ENCODE data around the gene TMPRSS13. TPM values are rescaled to one million over a fixed set of nuclear protein-coding genes. Genes with fewer than 3 reads are reported as not detected.
A peak's percentile ranks its signal among the peaks of the same experiment; 100 is the strongest.

Gene TMPRSS13
- total and polyA plus RNA-seq, 8 donors: 1.4 to 8.2 (median 2.3) TPM

DNA sequence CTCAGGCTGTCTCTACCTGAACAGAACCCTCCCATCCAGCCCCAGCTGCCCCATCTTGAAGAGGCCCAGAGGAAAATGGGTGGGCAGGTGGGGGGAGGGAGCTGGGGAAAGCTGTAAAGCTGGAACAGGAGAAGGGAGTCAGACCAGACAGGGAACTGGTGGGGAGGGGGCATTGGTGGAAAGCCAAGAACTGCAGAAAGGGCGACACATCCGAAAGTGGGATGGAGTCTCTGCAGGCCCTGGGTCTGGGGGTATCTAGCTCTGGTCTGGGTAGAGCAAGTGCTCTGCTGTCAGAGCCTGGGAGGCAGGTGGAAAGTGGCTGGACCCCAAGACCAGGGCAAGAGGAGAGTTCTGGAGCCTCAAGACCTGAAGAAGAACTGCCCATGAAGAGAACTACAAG lies 7.7 kb downstream of the TMPRSS13 start:
- ATAC-seq (no peak), DNase-seq (no peak), FAIRE-seq (no peak)
- Histone ChIP-seq H3K4me1 (no peaks in the 10 kb centered on the region), H3K27ac (no peak overlapping the region), H3K27me3 (no peaks in the 10 kb centered on the region), H3K4me3 (no peak overlapping the region), H3K9me3 (no peaks in the 10 kb centered on the region), H3K36me3 (no peaks in the 10 kb centered on the region)
- TF ChIP-seq, protein P1, sequence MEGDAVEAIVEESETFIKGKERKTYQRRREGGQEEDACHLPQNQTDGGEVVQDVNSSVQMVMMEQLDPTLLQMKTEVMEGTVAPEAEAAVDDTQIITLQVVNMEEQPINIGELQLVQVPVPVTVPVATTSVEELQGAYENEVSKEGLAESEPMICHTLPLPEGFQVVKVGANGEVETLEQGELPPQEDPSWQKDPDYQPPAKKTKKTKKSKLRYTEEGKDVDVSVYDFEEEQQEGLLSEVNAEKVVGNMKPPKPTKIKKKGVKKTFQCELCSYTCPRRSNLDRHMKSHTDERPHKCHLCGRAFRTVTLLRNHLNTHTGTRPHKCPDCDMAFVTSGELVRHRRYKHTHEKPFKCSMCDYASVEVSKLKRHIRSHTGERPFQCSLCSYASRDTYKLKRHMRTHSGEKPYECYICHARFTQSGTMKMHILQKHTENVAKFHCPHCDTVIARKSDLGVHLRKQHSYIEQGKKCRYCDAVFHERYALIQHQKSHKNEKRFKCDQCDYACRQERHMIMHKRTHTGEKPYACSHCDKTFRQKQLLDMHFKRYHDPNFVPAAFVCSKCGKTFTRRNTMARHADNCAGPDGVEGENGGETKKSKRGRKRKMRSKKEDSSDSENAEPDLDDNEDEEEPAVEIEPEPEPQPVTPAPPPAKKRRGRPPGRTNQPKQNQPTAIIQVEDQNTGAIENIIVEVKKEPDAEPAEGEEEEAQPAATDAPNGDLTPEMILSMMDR (IDR thresholded peaks at IDR 0.05): no peak
- intact Hi-C loops (cut with DNase I): no loop called here
- WGBS, 2 donors: 83 to 89% methylated on average over 2 of the region's 2 CpGs

DNA sequence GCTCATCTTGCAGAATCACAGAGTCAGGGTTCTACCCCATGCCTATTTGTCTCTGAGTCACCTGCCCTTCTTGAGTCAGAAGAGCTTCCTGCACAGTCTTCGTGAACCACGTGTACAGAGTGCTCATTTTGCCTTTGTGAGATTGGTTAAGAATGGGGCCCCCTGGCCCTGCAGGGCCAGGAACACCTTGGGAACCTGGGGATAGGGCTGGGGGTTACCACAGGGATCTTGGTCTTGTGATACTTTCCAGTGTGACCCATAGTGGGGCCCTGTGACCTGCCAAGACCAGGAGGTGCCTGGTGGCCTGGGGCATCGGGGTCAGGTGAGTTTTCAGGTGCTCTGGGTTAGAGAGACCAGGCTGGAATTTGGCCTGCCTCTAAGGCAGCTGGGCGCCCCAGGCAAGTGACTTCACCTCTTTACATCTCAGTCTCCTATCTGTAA lies 9.4 kb downstream of the TMPRSS13 start:
- Histone ChIP-seq H3K36me3 (no peaks in the 10 kb centered on the region), H3K9me3 (no peaks in the 10 kb centered on the region), H3K4me3 (no peak overlapping the region), H3K27me3 (no peaks in the 10 kb centered on the region), H3K27ac (no peak overlapping the region), H3K4me1 (no peaks in the 10 kb centered on the region)
- TF ChIP-seq, protein P1 (IDR thresholded peaks at IDR 0.05): no peak
- ATAC-seq (no peak), FAIRE-seq (no peak), DNase-seq (no peak)
- intact Hi-C loops (cut with DNase I): no loop called here
- WGBS, 2 donors: 78 to 80% methylated on average over 4 of the region's 4 CpGs

DNA sequence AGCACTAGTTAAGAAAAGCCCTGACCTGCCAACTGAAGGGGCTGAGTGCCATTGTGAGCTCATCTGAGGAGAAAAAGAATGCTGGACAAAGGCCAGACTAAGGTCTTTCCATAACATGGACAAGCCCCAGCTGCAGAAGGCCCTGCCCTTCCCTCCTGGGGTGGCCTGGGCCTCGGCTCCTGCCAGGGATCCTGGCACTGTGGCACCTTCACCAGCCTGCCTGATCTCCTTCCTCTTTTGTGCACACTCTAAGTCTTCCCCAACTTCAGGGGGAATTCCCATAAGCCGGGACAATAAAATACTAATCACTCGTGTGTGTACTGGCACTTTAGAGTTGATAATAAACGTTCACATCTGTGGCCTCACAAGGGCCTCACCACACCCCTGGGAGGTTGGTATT lies 9.9 kb downstream of the TMPRSS13 start:
- peak in 1 of 6 donors; percentile 50 for DNase-seq
- H3K9me3 ChIP-seq: no peaks in the 10 kb centered on the region
- peak in 2 of 4 donors; percentile 35 to 68 for ATAC-seq
- 27 to 28% methylated on average over 4 of the region's 4 CpGs for WGBS, 2 donors
- TF ChIP-seq, protein P1 (IDR thresholded peaks at IDR 0.05): no peak
- H3K4me3 ChIP-seq: no peak overlapping the region
- no peaks in the 10 kb centered on the region for H3K36me3 ChIP-seq
- intact Hi-C loops (cut with DNase I): no loop called here
- H3K27me3 ChIP-seq: no peaks in the 10 kb centered on the region
- H3K27ac ChIP-seq: no peak overlapping the region
- no peak for FAIRE-seq
- no peaks in the 10 kb centered on the region for H3K4me1 ChIP-seq

DNA sequence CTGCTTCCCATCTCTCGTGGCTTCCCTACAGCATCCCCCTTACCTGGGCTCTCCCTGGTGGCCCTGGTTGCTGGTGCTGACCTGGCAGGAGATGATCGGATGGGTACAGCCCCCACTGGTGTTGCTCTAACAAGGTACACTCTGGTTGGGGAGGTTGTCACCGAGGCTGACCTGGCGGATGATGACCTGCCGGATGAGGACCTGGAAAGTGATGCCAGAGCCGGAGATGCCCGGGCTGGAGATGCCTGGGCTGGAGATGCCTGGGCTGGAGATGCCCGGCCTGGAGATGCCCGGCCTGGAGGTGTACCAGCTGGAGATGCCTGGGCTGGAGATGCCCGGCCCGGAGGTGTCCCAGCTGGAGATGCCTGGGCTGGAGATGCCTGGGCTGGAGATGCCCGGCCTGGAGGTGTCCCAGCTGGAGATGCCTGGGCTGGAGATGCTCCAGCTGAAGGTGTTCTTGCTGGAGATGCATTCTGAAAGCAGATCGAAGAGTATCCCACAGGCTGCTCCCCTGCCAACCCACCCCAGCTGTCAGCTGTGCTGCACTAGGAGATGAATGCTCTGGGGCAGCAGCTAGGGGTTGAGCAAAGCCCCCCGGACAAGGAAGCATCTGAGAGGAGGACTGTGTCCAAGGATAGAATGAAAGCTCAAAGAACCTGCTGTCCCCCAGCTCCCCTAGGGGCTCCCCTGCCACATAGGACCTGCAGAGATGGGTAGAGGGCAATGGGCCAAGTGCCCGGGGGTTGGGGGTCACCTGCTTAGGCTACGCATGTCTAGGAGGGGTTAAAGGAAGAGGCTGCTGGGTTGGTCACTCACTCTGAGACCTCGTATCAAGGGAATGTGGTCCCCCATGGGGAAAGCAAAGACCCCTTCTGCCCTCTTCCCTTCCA lies 10.6 kb downstream of the TMPRSS13 start:
- peak in 1 of 6 donors; percentile 40 for DNase-seq
- no peaks in the 10 kb centered on the region for H3K36me3 ChIP-seq
- no peaks in the 10 kb centered on the region for H3K4me1 ChIP-seq
- FAIRE-seq: no peak
- H3K9me3 ChIP-seq: no peaks in the 10 kb centered on the region
- no peak for ATAC-seq
- intact Hi-C loops (cut with DNase I): no loop called here
- 75 to 76% methylated on average over 17 of the region's 17 CpGs for whole genome bisulfite sequencing, 2 donors
- TF ChIP-seq, protein P1 (IDR thresholded peaks at IDR 0.05): no peak
- no peak overlapping the region for H3K27ac ChIP-seq
- no peaks in the 10 kb centered on the region for H3K27me3 ChIP-seq
- H3K4me3 ChIP-seq: no peak overlapping the region

DNA sequence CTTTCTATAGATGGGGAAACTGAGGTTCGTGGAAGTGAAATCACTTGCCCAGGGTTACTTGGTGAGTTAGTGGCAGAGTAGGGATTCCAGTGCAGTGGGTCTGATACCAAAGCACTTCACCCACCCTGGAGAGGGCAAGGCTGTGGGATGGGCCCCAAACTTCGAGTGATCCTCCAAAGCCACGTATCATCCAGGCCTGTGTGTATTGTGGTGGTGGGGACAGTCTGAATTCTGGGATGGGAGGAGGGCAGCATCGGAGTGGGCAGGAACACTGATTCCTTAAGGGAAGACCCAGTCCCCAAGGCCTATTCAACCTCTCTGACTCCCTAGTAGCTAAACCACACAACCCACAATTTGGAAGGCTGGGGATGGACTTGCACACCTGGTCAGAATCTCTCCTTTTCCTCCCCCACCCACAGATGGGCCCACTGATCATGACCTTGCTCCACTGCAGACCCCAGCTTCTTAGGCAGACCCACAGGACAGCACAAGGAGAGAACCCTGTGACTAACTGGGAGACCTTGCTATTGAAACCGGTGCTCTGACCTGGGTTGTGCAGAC lies 11.5 kb downstream of the TMPRSS13 start:
- TF ChIP-seq, protein P1 (IDR thresholded peaks at IDR 0.05): no peak
- no peak overlapping the region for H3K27ac ChIP-seq
- H3K4me1 ChIP-seq: no peaks in the 10 kb centered on the region
- no peaks in the 10 kb centered on the region for H3K9me3 ChIP-seq
- no peak overlapping the region for H3K4me3 ChIP-seq
- intact Hi-C loops (cut with DNase I): no loop called here
- 82 to 96% methylated on average over 5 of the region's 5 CpGs for WGBS, 2 donors
- DNase-seq (no peak), FAIRE-seq (no peak), ATAC-seq (no peak)
- H3K36me3 ChIP-seq: no peaks in the 10 kb centered on the region
- H3K27me3 ChIP-seq: no peaks in the 10 kb centered on the region
